Erythroblast (primary cell): ENCODE measurements around the gene MYNN.

Experiments used
- DNase-seq, 2 experiments: peaks; one replicate each; lab custom pipeline; 2025; lab: John Stamatoyannopoulos, UW
- GATA1 ChIP-seq: IDR thresholded peaks from 2 replicates; pipeline ENCODE4 v1.6.1; 2011; ENCODE audit warnings: low read depth, mild to moderate bottlenecking, control low read depth, low read length, moderate library complexity
- POLR2A ChIP-seq: IDR thresholded peaks from 2 replicates; pipeline ENCODE4 v1.6.1; 2011; ENCODE audit warnings: mild to moderate bottlenecking, low read length

Gene MYNN

GRCh38 chr3:169804681-169805080, 31.5 kb downstream of the MYNN start:
- DNase-seq, result peak in 1 of 2 experiments; percentile 22
- TF ChIP-seq POLR2A, result no peak
- TF ChIP-seq GATA1, result no peak

DNA sequence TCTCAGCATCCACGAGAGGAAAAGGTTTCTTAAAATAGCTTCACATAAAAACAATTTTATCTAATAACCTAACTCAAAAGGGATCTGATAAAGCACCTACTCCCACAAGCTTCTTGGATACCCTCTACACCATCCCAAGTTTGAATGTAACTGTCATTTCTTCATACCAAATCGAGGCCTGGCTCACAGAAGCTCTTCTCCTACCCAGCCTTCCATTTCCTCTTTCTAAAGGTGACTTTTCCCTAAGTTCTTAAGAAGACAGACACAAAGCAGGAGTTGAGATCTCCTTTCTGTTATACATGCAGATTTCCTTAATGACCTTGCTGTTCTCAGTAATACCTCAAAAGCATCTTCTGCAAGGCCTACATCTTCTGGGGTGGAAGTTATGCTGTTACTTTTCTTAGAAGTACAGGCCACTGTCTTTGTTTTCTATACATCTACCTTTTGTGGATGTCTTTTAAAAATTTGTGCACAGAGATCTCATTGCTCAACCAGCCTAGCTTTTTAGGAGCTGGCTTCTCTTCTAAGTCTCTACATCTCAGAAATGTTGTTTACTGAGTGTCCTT, 36.1 kb downstream of the MYNN start:
- TF ChIP-seq GATA1, result no peak
- no peak for TF ChIP-seq POLR2A

DNA sequence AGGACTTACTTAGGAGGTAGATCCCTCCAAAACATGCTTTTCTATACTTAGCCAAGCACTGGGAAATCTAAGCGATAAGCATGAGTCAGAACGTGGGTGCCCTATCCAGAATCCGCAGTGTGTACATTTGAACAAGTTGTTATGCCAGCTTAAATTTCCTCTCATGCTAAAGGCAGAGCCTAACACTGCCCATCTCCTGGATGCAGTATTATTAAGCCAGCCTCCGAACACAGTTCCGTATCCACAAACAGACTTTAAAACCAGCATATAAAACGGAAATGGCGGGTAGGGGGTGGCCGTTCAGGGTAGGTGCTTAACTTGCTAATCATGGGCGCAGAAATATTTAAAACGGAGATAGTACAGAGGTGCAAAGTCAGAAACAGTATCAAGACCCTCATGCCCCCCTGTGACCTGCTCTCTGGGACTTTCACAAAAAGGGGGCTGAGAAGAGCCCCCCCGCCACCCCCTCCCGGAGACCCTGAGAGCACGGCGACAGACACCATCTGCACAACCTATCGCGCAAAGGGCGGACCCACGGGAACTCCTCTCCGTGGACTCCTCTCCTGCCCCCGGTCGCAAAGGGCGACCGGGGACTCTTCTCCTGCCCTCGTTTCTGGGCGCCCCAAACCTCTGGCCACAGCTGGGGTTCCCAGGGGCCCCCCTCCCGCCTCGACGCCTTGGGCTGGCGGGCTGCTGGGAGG, 38.6 kb downstream of the MYNN start:
- peak; percentile 71 to 74 for DNase-seq

More for the DNA sequence above, 36.1 kb downstream of the MYNN start:
- DNase-seq, result no peak

DNA sequence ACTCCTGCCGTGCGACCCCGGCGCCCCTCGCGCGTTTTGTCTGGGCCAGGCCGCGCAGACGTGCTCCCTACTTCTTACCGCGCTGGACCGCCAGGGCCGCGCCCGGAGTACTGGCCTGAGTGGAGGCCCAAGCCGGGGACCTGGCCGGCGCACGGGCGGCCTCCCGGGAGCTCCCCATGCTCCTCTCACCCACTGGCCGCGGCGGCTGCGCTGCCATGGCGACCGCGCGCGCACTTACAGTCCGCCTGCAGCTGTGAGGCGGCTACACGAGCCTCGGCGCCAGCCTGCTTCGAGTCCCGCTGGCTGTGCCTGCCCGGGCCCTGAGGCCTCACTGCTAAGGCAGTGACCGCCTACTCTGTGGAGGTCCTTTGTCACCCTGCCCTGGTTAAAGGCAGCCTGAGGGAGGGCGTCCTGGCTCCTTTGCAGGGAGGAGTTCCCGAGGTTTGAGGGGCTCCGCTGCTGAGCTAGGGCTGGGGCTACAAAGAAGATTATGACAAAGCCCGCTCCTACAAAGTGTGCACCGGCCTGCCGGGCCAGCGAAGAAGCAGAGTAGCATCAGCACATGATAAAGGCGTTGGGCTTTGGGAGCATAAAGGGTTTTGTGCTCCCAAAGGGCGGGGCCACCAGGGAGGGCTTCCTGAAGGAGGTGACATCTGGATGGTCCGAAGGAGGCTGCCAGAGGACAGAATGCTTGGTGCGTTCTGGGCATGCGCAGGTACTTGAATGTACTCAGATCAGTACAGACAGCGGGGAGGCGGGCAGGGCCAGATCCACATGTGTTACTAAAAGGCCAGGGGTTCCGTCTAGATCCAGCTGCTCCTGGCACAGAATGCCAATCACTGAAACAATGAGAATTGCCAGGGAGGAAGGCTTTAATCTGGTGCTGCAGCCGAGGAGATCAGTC, 39.4 kb downstream of the MYNN start, which contains the start of the genes LRRC34 and LRRIQ4:
TSS of gene LRRC34 (minus strand) at position 573 of the 904 bp plus-strand sequence. CDS start at position 217, 356 bp downstream.
TSS of gene LRRIQ4 (plus strand) at position 539 of the 904 bp plus-strand sequence. CDS start 9,052 bp downstream, outside the sequence.
- TF ChIP-seq GATA1 (no peak), POLR2A (peak; percentile 50)
- DNase-seq, result peak; percentile 83 to 84

More for the DNA sequence above, 38.6 kb downstream of the MYNN start:
- TF ChIP-seq POLR2A (no peak), GATA1 (no peak)

DNA sequence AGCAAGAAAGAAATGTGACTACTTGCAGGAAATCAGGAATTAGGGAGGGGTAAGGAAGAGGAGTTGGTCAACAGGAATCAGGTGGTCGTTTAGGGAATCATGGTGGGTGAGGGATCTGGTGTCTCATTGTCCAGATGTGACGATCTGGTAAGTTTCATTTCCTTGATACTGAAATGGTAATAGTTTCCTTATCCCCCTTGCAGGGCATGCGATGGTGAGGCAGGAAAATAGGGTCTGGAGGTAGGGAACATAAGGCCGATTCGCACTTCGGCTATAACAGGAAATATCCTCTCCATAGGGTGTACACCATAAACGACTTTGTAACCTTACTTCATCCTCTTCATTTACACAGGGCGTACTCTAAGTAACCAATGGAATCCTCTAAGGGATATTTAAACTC, 40.1 kb downstream of the MYNN start:
- DNase-seq, result no peak
- TF ChIP-seq GATA1 (no peak), POLR2A (no peak)

DNA sequence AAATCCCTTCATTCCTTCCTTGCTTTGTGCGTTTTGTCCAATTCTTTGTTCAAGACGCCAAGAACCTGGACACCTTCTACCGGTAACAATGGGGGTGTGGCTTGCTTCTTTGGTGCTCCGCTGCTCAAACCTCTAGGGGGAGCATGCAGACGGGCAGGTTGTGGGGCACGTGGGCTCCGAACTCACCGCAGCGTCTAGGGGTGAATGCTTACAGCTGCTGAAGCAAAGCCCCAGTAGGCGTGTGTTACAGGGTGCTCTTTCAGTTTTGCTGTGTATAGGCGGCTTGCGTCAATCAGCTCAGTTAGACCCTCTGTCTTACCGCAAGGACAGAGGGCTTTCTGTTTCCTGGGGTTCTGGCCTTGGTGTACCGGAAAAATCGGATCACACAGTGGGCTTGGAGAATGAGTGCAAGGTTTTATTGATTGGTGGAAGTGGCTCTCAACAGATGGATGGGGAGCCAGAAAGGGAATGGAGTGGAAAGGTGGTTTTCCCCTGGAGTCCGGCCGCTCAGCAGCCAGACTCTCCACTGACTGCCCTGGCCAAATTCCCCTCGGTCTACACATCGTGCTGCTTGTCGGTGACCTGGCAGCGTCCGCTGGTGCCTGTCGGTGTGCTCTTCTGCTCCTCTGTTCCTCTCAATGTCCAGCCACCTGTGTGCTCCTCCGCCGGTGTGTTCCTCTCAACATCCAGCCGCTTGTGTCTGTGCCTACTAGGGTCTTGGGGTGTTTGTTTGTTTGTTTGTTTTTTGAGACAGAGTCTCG, 40.7 kb downstream of the MYNN start:
- peak; percentile 57 to 73 for DNase-seq
- no peak for TF ChIP-seq POLR2A
- no peak for TF ChIP-seq GATA1

DNA sequence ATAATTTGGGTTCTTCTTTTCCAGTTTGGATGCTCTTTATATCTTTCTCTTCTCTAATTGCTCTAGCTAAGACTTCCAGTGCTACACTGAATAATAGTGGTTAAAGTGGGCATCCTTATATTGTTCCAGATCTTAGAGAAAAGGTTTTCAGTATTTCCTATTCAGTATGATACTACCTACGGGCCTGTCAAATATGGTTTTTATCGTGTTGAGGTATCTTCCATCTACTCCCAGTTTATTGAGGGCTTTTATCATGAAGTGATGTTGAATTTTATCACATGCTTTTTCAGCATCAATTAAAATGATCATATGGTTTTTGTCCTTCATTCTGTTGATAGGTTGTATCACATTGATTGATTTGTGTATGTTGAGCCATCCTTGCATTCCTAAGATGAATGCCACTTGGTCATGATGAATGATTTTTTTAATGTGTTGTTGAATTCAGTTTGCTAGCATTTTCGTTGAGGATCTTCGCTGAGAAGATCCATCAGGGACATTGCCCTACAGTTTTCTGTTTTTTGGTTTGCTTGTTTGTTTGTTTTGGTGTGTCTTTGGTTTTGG, 42.5 kb downstream of the MYNN start:
- DNase-seq, result peak; percentile 17 to 25
- no peak for TF ChIP-seq GATA1
- no peak for TF ChIP-seq POLR2A

GRCh38 chr3:169818316-169818715, 45.1 kb downstream of the MYNN start:
- no peak for DNase-seq

GRCh38 chr3:169822091-169822490, 48.9 kb downstream of the MYNN start:
- DNase-seq, result no peak
- TF ChIP-seq POLR2A, result no peak
- TF ChIP-seq GATA1, result no peak

More at GRCh38 chr3:169818316-169818715, 45.1 kb downstream of the MYNN start:
- TF ChIP-seq GATA1 (no peak), POLR2A (no peak)

- TF ChIP-seq GATA1 (no peak), POLR2A (no peak)
- no peak for DNase-seq
Measured at GRCh38 chr3:169822540-169822939, 49.3 kb downstream of the MYNN start.

GRCh38 chr3:169822983-169823382, 49.8 kb downstream of the MYNN start:
- no peak for DNase-seq
- TF ChIP-seq POLR2A (no peak), GATA1 (no peak)

- DNase-seq, result no peak
- TF ChIP-seq GATA1 (no peak), POLR2A (no peak)
Measured at GRCh38 chr3:169825316-169825715, 52.1 kb downstream of the MYNN start.
